HCT116 (cell line): ENCODE data around the gene CENPP. TPM values are rescaled to one million over a fixed set of nuclear protein-coding genes. Genes with fewer than 3 reads are reported as not detected.

Experiments used
- ATAC-seq: fragments of 200-7000 bp; cut with Tn5 transposase; 2 replicates; pipeline ENCODE4 v1.9.1; 2020; ENCODE audit warnings: mild to moderate bottlenecking, moderate library complexity
- BruUV-seq: library from RNA; stranded (reverse); fragments of 400-500 nt; replicated peaks from 2 replicates; lab custom pipeline; 2021; lab: Mats Ljungman, UMichigan
- CTCF ChIA-PET: fragments of 300-600 bp; sonication (Branson Sonifier 250); formaldehyde crosslinking; loops from one replicate; lab custom pipeline; 2021; ENCODE audit warnings: antibody characterized with exemption; lab: Charles Lee
- POLR2A ChIA-PET: fragments of 300-600, 350-600 bp; sonication (Branson Sonifier 250); formaldehyde crosslinking; loops from one replicate; lab custom pipeline; 2021; ENCODE audit warnings: antibody characterized with exemption; lab: Charles Lee
- RAD21 ChIA-PET, 2 experiments: fragments of 300-600 bp; sonication (Branson Sonifier 250); formaldehyde crosslinking; loops; one replicate each; lab custom pipeline; 2023; ENCODE audit warnings: low total read pairs in 2 of 2; ENCODE audit not compliant: uncharacterized antibody in 2 of 2, unreplicated experiment in 2 of 2, low non-redundant PET in 1 of 2; lab: Charles Lee
- DNase-seq: peaks from one replicate; pipeline ENCODE4 v3.0.0-alpha.2; 2010; ENCODE audit warnings: low read depth, low spot score
- H2AFZ ChIP-seq: fragments of 200-600 bp; shearing (Covaris generic), sonication (generic); 2 replicates; pipeline ENCODE4 v1.6.1; 2017; ENCODE audit warnings: low read depth, mixed run types, mixed read lengths, antibody characterized with exemption, low read length; ENCODE audit not compliant: poor library complexity, severe bottlenecking
- H3K27ac ChIP-seq: 2 replicates; pipeline ENCODE4 v1.5.1; 2012; ENCODE audit warnings: low read depth, low read length
- H3K27me3 ChIP-seq: fragments of 200-600 bp; sonication (generic); 2 replicates; pipeline ENCODE4 v1.6.1; 2016; ENCODE audit warnings: mixed run types, low read length, mixed read lengths; ENCODE audit not compliant: insufficient read depth
- H3K36me3 ChIP-seq, 2 experiments: fragments of 200-500 bp in 1 of 2; fragments of 200-600 bp in 1 of 2; sonication (Bioruptor generic) in 1 of 2; sonication (generic) in 1 of 2; 2 replicates each; pipeline versions ENCODE4 v1.5.1 to v1.6.1; 2014 to 2016; ENCODE audit warnings: low read length in 2 of 2, inconsistent platforms in 1 of 2, mixed read lengths in 1 of 2, mixed run types in 1 of 2; ENCODE audit not compliant: insufficient read depth in 2 of 2, control insufficient read depth in 1 of 2
- H3K4me1 ChIP-seq, 2 experiments: fragments of 200-600 bp in 1 of 2; sonication (generic) in 1 of 2; 2 replicates each; pipeline versions ENCODE4 v1.5.1 to v1.6.1; 2012 to 2017; ENCODE audit warnings: low read length in 2 of 2, inconsistent platforms in 1 of 2, mild to moderate bottlenecking in 1 of 2, mixed read lengths in 1 of 2, mixed run types in 1 of 2, moderate library complexity in 1 of 2; ENCODE audit not compliant: insufficient read depth in 2 of 2, control insufficient read depth in 1 of 2
- H3K4me2 ChIP-seq: fragments of 200-600 bp; sonication (generic); 2 replicates; pipeline ENCODE4 v1.6.1; 2017; ENCODE audit warnings: mixed run types, low read length, mixed read lengths
- H3K4me3 ChIP-seq, 2 experiments: fragments of 200-600 bp in 1 of 2; sonication (generic) in 1 of 2; replicated peaks in 1 of 2; 2 replicates each; pipeline ENCODE4 v1.5.1; 2011 to 2016; ENCODE audit warnings: low read length in 2 of 2, control low read depth in 1 of 2, low read depth in 1 of 2, mild to moderate bottlenecking in 1 of 2, mixed read lengths in 1 of 2, mixed run types in 1 of 2
- H3K79me2 ChIP-seq: fragments of 200-600 bp; sonication (generic); 2 replicates; pipeline ENCODE4 v1.6.1; 2017; ENCODE audit warnings: mild to moderate bottlenecking, mixed run types, low read length, moderate library complexity, mixed read lengths; ENCODE audit not compliant: insufficient read depth
- H3K9ac ChIP-seq: fragments of 200-600 bp; sonication (generic); 2 replicates; pipeline ENCODE4 v1.6.1; 2016; ENCODE audit warnings: low read length, mixed read lengths
- H3K9me2 ChIP-seq: fragments of 200-600 bp; sonication (generic), shearing (Covaris generic); 2 replicates; pipeline ENCODE4 v1.6.1; 2017; ENCODE audit warnings: mixed run types, mild to moderate bottlenecking, moderate library complexity; ENCODE audit not compliant: insufficient read depth
- H3K9me3 ChIP-seq, 2 experiments: fragments of 200-500 bp in 1 of 2; fragments of 200-600 bp in 1 of 2; sonication (Bioruptor generic) in 1 of 2; sonication (generic) in 1 of 2; 2 replicates each; pipeline ENCODE4 v1.6.1; 2014 to 2017; ENCODE audit warnings: low read length in 2 of 2, mixed read lengths in 2 of 2, inconsistent platforms in 1 of 2, low read depth in 1 of 2, mild to moderate bottlenecking in 1 of 2, mixed run types in 1 of 2, moderate library complexity in 1 of 2; ENCODE audit not compliant: control insufficient read depth in 1 of 2, insufficient read depth in 1 of 2
- H4K20me1 ChIP-seq: fragments of 200-600 bp; sonication (generic), shearing (Covaris generic); 2 replicates; pipeline ENCODE4 v1.6.1; 2017; ENCODE audit warnings: mixed run types, mild to moderate bottlenecking, moderate library complexity; ENCODE audit not compliant: insufficient read depth
- CBX3 ChIP-seq: IDR thresholded peaks from 2 replicates; pipeline ENCODE4 v1.6.1; 2012; ENCODE audit warnings: low read depth
- ELF1 ChIP-seq: IDR thresholded peaks from 2 replicates; pipeline ENCODE4 v1.6.1; 2012; ENCODE audit warnings: low read depth, borderline replicate concordance
- EZH2 ChIP-seq: fragments of 200-600 bp; sonication (generic); IDR thresholded peaks from 2 replicates; pipeline ENCODE4 v1.6.1; 2017; ENCODE audit warnings: antibody characterized with exemption, mixed run types
- EZH2phosphoT487 ChIP-seq: fragments of 200-600 bp; IDR thresholded peaks from 2 replicates; pipeline ENCODE4 v1.6.1; 2018; ENCODE audit warnings: antibody characterized with exemption, borderline replicate concordance
- JUND ChIP-seq: IDR thresholded peaks from 2 replicates; pipeline ENCODE4 v1.6.1; 2012
- SP1 ChIP-seq: IDR thresholded peaks from 2 replicates; pipeline ENCODE4 v1.6.1; 2012; ENCODE audit warnings: low read depth
- SRF ChIP-seq: IDR thresholded peaks from 2 replicates; pipeline ENCODE4 v1.6.1; 2012; ENCODE audit warnings: low read depth
- TCF7L2 ChIP-seq: IDR thresholded peaks from 2 replicates; pipeline ENCODE4 v1.7.0; 2011; ENCODE audit warnings: borderline replicate concordance, inconsistent platforms; ENCODE audit not compliant: insufficient read depth, insufficient read length; ENCODE audit errors: extremely low read depth
- YY1 ChIP-seq: IDR thresholded peaks from 2 replicates; pipeline ENCODE4 v1.6.1; 2011; ENCODE audit warnings: low read length, low read depth, moderate library complexity, mild to moderate bottlenecking; ENCODE audit not compliant: insufficient replicate concordance; ENCODE audit errors: extremely low read depth
- ZNF274 ChIP-seq: fragments of 200-500 bp; sonication (Bioruptor generic); IDR thresholded peaks from 2 replicates; pipeline ENCODE4 v1.6.1; 2014; ENCODE audit warnings: mild to moderate bottlenecking, low read depth, low read length, inconsistent platforms
- intact Hi-C: fragments of 100-400 bp; cut with micrococcal nuclease; formaldehyde crosslinking; loops from 2 replicates; pipeline ENCODE4 v1.10.0; 2022
- total RNA-seq: library from RNA; stranded (reverse); gene quantifications from one replicate; pipeline ENCODE4 v1.2.1, GENCODE V29; 2021; ENCODE audit not compliant: unreplicated experiment
- TF ChIP-seq, protein P1 (sequence below): IDR thresholded peaks from 2 replicates; pipeline ENCODE4 v1.6.1; 2011; ENCODE audit warnings: mild to moderate bottlenecking, low read length, moderate library complexity; ENCODE audit not compliant: insufficient replicate concordance; ENCODE audit errors: extremely low read depth

The CENPP gene
- total RNA-seq, 1 experiment from 2014 or later = 7.0 TPM

DNA sequence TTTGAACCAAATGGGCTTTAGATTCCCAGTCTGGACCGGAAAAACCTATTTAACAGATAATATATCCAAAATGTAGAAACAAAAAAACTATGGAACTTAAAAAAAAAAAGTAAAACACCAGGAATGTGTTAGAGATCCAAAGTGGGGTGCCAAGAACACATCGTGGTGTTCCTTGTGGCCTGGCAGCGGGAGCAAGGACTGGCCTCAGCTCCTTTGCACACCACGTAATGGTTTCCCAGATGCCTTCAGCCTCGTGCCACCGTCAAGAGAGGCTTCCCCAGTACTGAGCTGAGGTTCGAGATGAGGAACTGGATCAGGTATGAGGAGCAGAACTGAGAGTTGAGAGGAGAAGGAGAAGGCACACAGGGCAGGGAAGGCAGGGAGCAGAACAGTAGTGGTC lies 153.0 kb downstream of the CENPP start:
- H3K27me3 ChIP-seq = no peaks in the 10 kb centered on the region
- ATAC-seq (no peak), DNase-seq (no peak)
- ChIA-PET CTCF (no interaction called here), POLR2A (no interaction called here), RAD21 (no interaction called here)
- H3K9ac ChIP-seq = no peak overlapping the region
- no peaks in the 10 kb centered on the region for H3K36me3 ChIP-seq
- no peak overlapping the region for H3K27ac ChIP-seq
- no peak overlapping the region for H2AFZ ChIP-seq
- intact Hi-C loops = no loop called here
- no peaks in the 10 kb centered on the region for H3K9me3 ChIP-seq
- no peaks in the 10 kb centered on the region for H3K79me2 ChIP-seq
- H3K4me2 ChIP-seq = no peak overlapping the region
- no peak overlapping the region for H3K4me3 ChIP-seq
- TF ChIP-seq YY1 (no peak), SRF (no peak), ZNF274 (no peak), EZH2 (no peak), ELF1 (no peak), SP1 (no peak), TCF7L2 (no peak), EZH2phosphoT487 (no peak), CBX3 (no peak), JUND (no peak)
- TF ChIP-seq, protein P1, sequence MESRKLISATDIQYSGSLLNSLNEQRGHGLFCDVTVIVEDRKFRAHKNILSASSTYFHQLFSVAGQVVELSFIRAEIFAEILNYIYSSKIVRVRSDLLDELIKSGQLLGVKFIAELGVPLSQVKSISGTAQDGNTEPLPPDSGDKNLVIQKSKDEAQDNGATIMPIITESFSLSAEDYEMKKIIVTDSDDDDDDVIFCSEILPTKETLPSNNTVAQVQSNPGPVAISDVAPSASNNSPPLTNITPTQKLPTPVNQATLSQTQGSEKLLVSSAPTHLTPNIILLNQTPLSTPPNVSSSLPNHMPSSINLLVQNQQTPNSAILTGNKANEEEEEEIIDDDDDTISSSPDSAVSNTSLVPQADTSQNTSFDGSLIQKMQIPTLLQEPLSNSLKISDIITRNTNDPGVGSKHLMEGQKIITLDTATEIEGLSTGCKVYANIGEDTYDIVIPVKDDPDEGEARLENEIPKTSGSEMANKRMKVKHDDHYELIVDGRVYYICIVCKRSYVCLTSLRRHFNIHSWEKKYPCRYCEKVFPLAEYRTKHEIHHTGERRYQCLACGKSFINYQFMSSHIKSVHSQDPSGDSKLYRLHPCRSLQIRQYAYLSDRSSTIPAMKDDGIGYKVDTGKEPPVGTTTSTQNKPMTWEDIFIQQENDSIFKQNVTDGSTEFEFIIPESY = no peak
- BruUV-seq = no TSS peak
- no peaks in the 10 kb centered on the region for H3K9me2 ChIP-seq
- peaks cover 0 to 14% of the 10 kb centered on the region in 2 experiments; a peak in 2 of 4 replicates for H3K4me1 ChIP-seq
- H4K20me1 ChIP-seq = no peaks in the 10 kb centered on the region
